ENCODE measurements around the gene ASPN.

GRCh38 chr9:92504881-92505280, 22.6 kb upstream of the ASPN start:
- TF ChIP-seq CTCF (IDR thresholded peaks at IDR 0.05; ENCODE audit: low read length) (no peak), EZH2 (IDR thresholded peaks at IDR 0.05; ENCODE audit: borderline replicate concordance, low read length) (no peak)

Measured in OCI-LY1 (cell line).